AG09309 (cell line): ENCODE measurements around the gene RPL29.
"Not testable (repeated sequence)": the region's sequence is repeated elsewhere in the genome, so short reads cannot be mapped to it uniquely, and the experiment has no call there.

Source experiments
- DNase-seq: peaks from one replicate; pipeline ENCODE4 v3.0.0-alpha.2; 2010; ENCODE audit warnings: low read depth
- H3K4me3 ChIP-seq: 2 replicates; pipeline ENCODE4 v1.5.1; 2011; ENCODE audit warnings: mild to moderate bottlenecking, low read depth, low read length, moderate library complexity; ENCODE audit not compliant: control insufficient read depth
- TF ChIP-seq, protein P1 (sequence below): IDR thresholded peaks from 2 replicates; pipeline ENCODE4 v1.5.1; 2011; ENCODE audit warnings: mild to moderate bottlenecking, low read depth, low read length, inconsistent platforms; ENCODE audit not compliant: insufficient read depth, control insufficient read depth; ENCODE audit errors: missing control alignments

Gene RPL29

DNA sequence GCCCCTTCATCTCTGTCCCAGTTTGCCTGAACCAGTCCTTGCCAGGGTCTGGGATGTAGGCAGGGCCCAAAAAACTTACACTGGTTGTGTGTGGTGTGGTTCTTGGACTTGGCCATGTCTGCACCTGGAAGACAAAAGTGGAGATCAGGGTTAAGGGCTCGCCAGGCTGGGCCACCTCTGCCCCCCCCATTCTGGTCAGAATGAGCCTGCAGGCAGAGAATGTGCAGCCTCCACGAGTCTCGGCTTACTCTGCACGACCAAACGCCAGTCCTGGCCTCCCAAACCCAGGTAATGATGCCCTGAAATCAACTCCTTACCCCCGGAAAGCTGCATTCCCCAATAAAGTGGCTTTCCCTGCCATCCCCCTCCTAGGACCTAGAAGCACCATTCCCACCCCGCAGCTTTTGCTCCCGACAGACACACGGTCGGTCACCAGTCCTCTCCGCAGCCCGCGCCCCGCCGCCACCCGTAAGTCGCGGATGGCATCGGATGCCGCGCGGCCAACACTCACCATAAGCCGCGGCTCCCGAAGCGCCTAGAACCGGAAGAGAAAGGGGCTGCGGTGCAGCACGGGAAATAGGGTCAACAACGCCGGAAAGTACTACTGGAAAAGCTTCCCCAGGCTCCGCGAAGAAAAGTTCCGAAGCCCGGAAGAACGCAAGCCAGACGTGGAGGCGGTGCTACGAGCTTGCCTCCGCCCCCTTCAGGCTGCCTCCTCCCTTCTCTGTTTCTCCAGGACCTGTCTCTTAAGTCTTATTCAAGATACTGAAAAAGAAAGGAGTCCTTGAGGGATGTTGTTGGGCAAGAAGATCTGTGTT lies at the start of gene RPL29:
RPL29 (minus strand) TSS at position 550 of the 818 bp plus-strand sequence; CDS start at position 116, 434 bp downstream.
- peak within 1 kb of the TSS; percentile 90 for H3K4me3 ChIP-seq
- DNase-seq: peak; percentile 85
- TF ChIP-seq, protein P1, sequence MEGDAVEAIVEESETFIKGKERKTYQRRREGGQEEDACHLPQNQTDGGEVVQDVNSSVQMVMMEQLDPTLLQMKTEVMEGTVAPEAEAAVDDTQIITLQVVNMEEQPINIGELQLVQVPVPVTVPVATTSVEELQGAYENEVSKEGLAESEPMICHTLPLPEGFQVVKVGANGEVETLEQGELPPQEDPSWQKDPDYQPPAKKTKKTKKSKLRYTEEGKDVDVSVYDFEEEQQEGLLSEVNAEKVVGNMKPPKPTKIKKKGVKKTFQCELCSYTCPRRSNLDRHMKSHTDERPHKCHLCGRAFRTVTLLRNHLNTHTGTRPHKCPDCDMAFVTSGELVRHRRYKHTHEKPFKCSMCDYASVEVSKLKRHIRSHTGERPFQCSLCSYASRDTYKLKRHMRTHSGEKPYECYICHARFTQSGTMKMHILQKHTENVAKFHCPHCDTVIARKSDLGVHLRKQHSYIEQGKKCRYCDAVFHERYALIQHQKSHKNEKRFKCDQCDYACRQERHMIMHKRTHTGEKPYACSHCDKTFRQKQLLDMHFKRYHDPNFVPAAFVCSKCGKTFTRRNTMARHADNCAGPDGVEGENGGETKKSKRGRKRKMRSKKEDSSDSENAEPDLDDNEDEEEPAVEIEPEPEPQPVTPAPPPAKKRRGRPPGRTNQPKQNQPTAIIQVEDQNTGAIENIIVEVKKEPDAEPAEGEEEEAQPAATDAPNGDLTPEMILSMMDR: peak; percentile 9

DNA sequence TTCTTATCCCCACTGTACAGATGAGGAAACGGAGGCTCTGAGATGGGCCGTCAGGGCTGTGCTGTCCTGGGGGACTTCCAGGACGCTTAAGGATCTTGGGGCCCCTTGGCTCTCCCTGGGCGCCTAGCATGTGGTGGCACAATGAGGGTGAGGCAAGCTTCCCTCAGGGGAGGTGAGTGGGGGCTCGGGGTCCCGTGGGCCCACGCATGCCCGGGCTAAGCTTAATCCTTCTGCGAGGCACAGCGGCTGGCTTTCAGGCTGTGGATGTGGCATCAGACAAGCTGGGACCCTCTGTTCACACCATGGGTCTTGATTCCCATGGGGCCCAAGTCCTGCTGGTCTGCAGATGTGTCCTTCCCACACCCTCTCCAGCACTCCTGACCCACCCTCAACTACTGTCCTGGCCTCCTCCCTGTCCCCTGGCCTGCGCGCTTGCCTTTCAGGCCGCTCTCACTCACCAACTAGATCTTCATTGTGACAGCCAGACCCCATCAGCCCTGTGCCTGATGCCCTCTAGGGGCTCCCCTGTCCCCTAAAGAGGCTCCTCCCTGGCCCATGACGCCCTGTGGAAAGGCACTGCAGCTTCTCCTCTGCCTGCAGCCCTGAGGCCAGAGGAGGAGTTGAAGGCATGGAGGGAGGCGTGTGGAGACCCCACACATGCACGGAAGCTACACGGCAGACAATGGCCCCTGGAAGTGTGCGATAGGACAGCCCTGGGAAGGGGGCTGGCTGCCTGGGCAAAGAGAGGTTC lies 49.3 kb upstream of the RPL29 start:
- DNase-seq: no peak

DNA sequence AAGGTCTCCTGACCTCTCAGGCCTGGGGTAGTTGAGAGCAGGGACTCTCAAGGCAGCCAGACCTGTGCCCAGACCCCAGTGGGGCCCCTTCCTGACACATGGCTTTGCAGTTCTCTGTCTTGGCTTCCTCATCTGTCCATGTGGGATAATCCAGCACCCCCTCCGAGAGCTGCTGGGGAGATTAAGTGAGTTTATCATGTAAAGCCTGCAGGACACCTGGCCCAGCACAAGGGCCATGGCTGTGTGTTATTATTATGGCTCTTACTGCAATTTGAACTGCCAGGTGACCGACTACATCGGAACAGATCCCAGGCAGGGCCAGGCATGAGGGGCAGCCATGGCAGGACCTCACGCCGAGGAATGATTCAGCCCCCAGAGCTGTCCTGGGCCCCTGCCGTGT lies 48.1 kb upstream of the RPL29 start:
- no peak overlapping the region for H3K4me3 ChIP-seq
- TF ChIP-seq, protein P1: no peak
- no peak for DNase-seq

More for the DNA sequence above, 49.3 kb upstream of the RPL29 start:
- no peak overlapping the region for H3K4me3 ChIP-seq
- TF ChIP-seq, protein P1: no peak

DNA sequence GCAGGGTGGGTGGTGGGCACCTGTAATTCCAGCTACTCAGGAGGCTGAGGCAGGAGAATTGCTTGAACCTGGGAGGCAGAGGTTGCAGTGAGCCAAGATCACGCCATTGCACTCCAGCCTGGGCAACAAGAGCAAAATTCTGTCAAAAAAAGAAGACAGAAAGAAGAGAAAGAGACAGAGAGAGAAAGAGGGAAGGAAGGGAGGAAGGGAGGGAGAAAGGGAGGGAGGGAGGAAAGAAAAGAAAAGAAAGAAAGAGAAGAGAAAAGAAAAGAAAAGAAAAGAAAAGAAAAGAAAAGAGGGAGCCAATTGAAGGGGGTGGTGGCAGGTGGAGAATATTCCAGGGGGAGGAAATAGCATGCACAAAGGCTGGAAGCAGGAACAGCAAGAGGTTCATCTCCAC lies 47.3 kb upstream of the RPL29 start:
- DNase-seq, H3K4me3 ChIP-seq: not testable (repeated sequence)

DNA sequence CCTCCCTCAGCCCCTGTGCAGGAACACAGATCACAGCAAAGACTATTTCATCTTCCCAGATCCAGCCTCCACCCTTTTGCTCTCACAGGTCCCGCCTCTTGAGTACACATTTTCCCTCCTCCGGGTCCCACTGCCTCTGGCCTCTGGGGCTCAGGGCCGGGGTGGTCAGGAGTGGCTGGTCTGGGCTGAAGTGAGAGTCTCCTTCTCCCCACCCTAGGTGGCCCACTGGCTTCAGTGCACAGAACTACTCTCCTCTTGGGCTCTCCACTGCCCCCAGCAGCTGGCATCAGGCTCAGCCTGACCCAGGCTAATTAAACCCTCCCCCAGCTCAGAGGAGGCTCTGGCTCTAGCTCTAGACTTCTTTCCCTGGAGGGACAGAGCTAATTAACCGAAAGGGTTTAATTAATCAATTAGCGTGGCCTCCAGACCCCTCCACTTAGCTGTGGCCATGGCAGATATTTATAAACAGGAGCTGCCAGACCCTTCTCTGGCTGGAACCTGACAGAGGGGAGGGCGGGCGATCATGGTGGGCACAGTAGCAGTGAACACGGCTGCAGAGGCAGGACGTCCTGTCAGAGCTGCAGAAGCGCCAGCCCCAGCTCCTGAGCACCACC lies 45.5 kb upstream of the RPL29 start:
- TF ChIP-seq, protein P1: peak; percentile 38
- no peak for DNase-seq
- H3K4me3 ChIP-seq: no peak overlapping the region

DNA sequence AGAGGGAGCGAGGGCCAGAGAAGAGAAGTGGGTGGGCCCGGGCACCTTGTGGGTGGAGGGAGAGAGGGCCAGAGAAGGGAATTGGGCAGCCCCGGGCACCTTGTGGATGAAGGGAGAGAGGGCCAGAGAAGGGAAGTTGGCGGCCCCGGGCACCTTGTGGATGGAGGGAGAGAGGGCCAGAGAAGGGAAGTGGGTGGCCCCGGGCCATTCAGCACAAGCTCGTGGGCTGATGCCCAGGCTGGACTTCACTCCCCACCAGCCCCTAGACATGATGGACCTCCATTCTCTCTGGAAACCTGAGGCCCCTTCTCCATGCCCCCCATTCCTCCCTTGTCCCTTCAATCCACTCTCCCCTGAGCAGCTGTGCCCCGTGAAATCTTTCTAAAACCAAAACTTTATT lies 44.9 kb upstream of the RPL29 start:
- TF ChIP-seq, protein P1: no peak
- H3K4me3 ChIP-seq: no peak overlapping the region
- no peak for DNase-seq
